ENCODE data around the gene SH3GL3. TPM values are rescaled to one million over a fixed set of nuclear protein-coding genes. Genes with fewer than 3 reads are reported as not detected.

The SH3GL3 gene
- total RNA-seq, 1 experiment from 2014 or later, result not detected

DNA sequence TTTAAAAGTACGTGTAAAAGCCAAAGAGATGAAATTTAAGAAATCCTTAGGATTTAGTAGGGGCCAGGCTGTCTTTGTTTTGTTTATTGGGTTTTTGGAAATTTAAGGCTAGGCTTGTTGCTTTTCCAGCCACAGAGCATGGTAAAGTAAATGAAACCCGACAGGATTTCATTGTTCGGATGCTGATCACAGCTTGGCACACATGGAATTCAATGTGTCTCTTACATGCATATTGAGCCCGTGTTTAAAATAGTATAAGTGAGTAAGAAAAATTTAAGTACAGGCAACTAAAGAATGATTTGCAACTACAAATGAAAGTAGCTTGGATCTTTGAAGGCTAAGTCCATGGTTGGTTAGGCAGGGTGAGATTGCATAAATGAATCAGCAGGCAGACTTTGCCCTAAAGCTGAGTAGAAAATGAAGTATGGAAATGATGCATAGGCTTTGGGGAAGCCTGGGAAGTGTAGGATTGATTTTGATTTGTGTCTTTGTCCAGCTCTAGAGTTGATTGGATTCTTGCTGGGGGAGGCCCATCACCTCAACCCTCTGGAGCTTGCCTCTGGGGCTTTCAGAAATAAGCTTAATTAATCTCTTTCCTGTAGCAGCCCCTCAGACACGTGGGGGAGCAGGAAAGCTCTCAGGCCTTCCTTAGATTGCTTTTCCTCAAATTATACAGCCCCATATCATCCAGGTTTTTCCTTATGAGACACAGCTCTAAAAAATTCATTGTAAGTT, 138.6 kb downstream of the SH3GL3 start:
- no peak for DNase-seq
- Histone ChIP-seq H3K36me3 (no peaks in the 10 kb centered on the region), H3K27ac (no peak overlapping the region), H3K9me3 (replicated peaks) (no peaks in the 10 kb centered on the region), H3K4me3 (no peak overlapping the region), H3K27me3 (no peaks in the 10 kb centered on the region), H3K4me1 (no peaks in the 10 kb centered on the region)

DNA sequence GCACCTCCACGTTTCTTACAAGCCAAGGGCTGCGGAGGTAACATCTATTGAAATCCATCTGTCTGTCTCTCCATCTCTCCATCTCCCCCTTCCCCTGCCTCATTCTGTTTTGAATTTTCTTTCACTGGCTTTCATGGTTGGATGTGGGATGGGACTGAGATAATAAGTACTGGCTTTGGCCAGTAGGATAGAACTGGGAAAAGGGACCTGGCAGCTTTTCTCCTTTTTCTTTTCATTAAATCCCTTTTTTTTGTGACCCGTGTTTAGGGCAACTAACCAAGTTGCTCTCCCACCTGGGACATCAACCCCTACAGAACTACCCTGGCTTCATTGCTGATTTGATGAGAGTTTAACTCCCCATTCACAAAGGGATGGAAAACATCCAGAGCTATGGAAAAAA, 139.9 kb downstream of the SH3GL3 start:
- H3K4me3 ChIP-seq, result no peak overlapping the region
- no peak overlapping the region for H3K27ac ChIP-seq
- no peaks in the 10 kb centered on the region for H3K36me3 ChIP-seq
- no peaks in the 10 kb centered on the region for H3K4me1 ChIP-seq
- no peak for DNase-seq
- H3K9me3 ChIP-seq (replicated peaks), result no peaks in the 10 kb centered on the region
- H3K27me3 ChIP-seq, result no peaks in the 10 kb centered on the region

DNA sequence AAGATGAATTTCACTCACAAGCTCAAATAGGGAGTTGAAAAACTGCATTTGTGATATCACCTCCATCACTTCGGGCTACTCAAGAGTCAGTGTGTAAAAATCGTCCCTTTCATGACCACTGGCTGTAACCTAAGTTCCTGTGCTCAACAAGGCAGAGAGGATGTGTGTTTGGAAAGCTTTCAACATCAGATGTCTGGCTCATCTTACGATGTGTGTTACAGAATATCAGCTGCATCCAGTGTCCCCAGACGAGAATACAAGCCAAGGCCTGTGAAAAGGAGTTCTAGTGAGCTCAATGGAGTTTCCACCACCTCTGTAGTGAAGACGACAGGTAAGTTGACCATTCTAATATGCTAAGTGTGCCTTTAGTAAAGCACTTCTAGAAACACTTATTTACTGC, 141.3 kb downstream of the SH3GL3 start:
- no peaks in the 10 kb centered on the region for H3K4me1 ChIP-seq
- no peaks in the 10 kb centered on the region for H3K36me3 ChIP-seq
- no peak for DNase-seq
- H3K4me3 ChIP-seq, result no peak overlapping the region
- no peaks in the 10 kb centered on the region for H3K27me3 ChIP-seq
- H3K9me3 ChIP-seq (replicated peaks), result no peaks in the 10 kb centered on the region
- H3K27ac ChIP-seq, result no peak overlapping the region

DNA sequence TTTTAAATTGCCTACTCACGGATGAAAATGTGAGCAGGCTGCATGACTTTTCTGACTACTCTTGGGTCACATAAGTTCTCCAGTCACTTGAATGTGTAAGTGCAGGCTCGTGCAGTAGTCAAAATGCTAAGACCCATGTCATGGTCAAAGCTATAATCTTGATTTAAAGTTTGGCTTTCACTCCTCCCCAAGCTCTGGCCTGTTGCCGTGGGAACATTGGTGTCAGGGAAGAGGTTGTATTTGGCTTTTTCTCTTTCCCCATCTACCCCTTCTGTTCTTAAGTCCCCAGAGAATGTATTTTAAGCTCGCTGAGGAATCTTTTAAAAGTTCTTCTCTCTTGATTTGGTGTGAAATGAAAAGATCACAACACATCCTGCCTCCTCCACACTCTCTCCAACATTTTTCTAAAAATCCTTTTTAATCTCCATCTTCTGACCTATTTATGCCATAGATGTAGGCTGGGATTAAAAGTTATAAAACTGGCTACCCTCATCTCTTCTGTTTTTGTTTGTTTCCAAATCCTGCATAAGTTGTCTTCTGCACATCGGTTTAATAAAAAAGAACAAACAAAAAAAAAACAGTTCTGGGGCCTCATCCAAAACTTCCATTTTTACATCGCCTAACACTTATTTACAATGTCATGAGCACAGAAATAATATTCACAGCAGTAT, 145.4 kb downstream of the SH3GL3 start:
- no peaks in the 10 kb centered on the region for H3K36me3 ChIP-seq
- no peak for DNase-seq
- no peak overlapping the region for H3K27ac ChIP-seq
- H3K9me3 ChIP-seq (replicated peaks), result no peaks in the 10 kb centered on the region
- H3K27me3 ChIP-seq, result no peaks in the 10 kb centered on the region
- no peaks in the 10 kb centered on the region for H3K4me1 ChIP-seq
- H3K4me3 ChIP-seq, result no peak overlapping the region

GRCh38 chr15:83595191-83595590, 148.1 kb downstream of the SH3GL3 start:
- H3K4me1 ChIP-seq, result no peaks in the 10 kb centered on the region
- H3K36me3 ChIP-seq, result no peaks in the 10 kb centered on the region
- no peak overlapping the region for H3K27ac ChIP-seq
- H3K4me3 ChIP-seq, result no peak overlapping the region
- H3K9me3 ChIP-seq (replicated peaks), result no peaks in the 10 kb centered on the region; the same call in 1 of the 2 replicates
- H3K27me3 ChIP-seq, result no peaks in the 10 kb centered on the region
- no peak for DNase-seq

GRCh38 chr15:83598031-83598430, 150.9 kb downstream of the SH3GL3 start:
- no peaks in the 10 kb centered on the region; the same call in 1 of the 2 replicates for H3K9me3 ChIP-seq (replicated peaks)

GRCh38 chr15:83602021-83602420, 154.9 kb downstream of the SH3GL3 start:
- no peak overlapping the region for H3K27ac ChIP-seq
- no peaks in the 10 kb centered on the region for H3K27me3 ChIP-seq
- no peaks in the 10 kb centered on the region for H3K36me3 ChIP-seq
- no peak for DNase-seq
- H3K4me1 ChIP-seq, result no peaks in the 10 kb centered on the region
- H3K9me3 ChIP-seq (replicated peaks), result no peaks in the 10 kb centered on the region; the same call in 1 of the 2 replicates
- no peak overlapping the region for H3K4me3 ChIP-seq

More at GRCh38 chr15:83598031-83598430, 150.9 kb downstream of the SH3GL3 start:
- Histone ChIP-seq H3K4me1 (no peaks in the 10 kb centered on the region), H3K27ac (no peak overlapping the region), H3K4me3 (no peak overlapping the region), H3K27me3 (no peaks in the 10 kb centered on the region), H3K36me3 (no peaks in the 10 kb centered on the region)
- DNase-seq, result no peak

DNA sequence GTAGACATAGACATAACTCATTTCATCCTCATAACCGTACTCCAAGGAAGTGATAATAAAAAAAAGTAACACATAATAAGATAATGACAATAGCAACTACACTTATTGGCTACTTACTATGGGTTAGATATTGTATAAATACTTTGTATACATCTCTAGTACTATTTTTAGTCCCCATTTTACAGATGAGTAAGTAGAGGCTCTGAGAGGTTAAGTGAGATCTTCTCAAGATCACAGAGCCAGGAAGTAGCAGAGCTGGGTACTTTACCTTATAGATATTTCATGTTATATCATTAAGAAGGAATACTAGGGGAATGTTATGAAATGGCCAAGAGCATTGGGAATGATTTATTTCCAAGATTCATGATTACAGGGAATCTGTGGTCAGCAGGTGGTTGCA, 157.4 kb downstream of the SH3GL3 start:
- no peak for DNase-seq
- H3K9me3 ChIP-seq (replicated peaks), result no peaks in the 10 kb centered on the region; the same call in 1 of the 2 replicates
- H3K4me1 ChIP-seq, result no peaks in the 10 kb centered on the region
- no peak overlapping the region for H3K4me3 ChIP-seq
- no peaks in the 10 kb centered on the region for H3K36me3 ChIP-seq
- H3K27me3 ChIP-seq, result no peaks in the 10 kb centered on the region
- no peak overlapping the region for H3K27ac ChIP-seq

DNA sequence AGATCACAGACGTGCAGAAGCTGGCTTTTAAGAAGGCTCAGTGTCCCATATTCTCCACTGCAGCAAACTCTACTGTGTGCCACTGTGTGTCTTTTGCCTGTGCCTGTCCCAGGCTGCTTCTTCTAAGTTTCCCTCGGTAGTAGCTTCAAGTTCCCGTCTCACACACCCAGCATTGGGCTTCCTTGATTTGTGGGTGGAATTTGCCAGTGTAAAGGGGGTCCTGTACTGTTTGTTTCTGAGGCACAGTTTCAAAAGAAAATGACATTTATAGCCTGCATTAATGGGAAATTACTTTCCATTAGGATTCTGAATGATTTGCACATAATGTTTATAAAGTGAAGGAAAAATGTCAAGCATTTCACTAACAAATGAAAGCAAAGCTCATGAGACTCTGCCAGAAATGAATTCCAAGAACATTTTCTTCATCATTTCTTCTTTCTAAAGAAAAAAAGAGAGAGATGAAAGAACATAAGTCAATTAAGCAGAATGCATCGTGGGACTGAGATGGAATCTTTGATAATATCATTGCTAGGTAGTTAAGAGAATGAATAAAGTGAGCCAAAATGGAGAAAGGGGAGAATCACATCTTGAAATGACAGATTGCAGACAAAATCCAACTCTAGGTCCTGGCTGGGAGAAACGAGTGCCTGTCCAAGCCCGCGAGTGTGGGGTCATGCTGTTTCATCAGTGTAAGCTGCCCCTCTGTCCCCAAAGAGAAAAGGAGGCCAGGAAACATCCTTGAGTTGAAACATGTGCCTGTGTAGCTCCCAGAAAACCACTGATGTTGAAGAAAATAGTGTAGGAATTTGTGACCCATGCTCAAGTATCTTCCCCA, 158.2 kb downstream of the SH3GL3 start:
- H3K36me3 ChIP-seq, result no peaks in the 10 kb centered on the region
- H3K27ac ChIP-seq, result no peak overlapping the region
- H3K27me3 ChIP-seq, result no peaks in the 10 kb centered on the region
- H3K4me3 ChIP-seq, result no peak overlapping the region
- DNase-seq, result no peak
- no peaks in the 10 kb centered on the region for H3K4me1 ChIP-seq
- H3K9me3 ChIP-seq (replicated peaks), result no peaks in the 10 kb centered on the region; the same call in 1 of the 2 replicates

- DNase-seq, result no peak
- no peak overlapping the region for H3K27ac ChIP-seq
- no peaks in the 10 kb centered on the region for H3K9me3 ChIP-seq (replicated peaks)
- no peaks in the 10 kb centered on the region for H3K4me1 ChIP-seq
- H3K36me3 ChIP-seq, result no peaks in the 10 kb centered on the region
- no peak overlapping the region for H3K4me3 ChIP-seq
- no peaks in the 10 kb centered on the region for H3K27me3 ChIP-seq
Measured at GRCh38 chr15:83610132-83610531, 163.0 kb downstream of the SH3GL3 start.

DNA sequence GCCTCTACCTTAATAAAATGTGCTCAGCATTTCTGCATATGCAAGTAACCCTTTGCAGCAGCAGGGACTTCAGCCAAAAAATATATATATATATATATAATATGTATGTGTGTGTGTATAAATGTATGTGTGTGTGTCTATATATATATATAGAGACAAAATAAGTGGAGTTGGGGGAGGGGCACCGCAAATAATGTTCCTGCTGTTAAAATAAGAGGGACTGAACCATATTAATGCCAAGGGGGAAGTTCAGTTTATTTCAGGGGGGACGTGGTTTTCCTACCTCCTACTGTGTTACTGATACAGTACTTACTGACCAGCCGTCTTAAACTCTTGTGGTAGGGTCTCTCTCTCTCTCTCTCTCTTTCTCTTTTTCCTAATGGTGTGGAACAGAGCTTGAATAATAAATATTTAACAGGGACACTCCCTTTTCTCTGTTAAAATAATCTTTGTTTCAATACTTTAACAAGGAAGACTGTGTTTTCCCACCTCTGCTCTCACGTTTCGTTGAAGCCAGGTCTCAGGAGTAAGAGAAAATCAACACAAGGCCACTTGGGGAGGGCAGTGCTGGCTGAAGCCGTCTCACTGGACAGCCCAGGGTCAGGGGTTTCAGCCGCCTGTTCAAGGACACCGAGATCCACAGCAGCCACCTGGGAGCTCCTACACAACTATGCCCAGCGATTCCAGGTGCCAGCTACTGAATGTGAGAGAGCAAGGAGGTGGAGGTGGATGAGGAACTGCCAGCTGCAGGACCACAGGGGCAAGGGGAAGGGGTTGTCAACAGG, 164.0 kb downstream of the SH3GL3 start:
- H3K9me3 ChIP-seq (replicated peaks), result no peaks in the 10 kb centered on the region
- H3K27ac ChIP-seq, result no peak overlapping the region
- H3K4me3 ChIP-seq, result no peak overlapping the region
- DNase-seq, result no peak
- no peaks in the 10 kb centered on the region for H3K36me3 ChIP-seq
- H3K4me1 ChIP-seq, result no peaks in the 10 kb centered on the region
- H3K27me3 ChIP-seq, result no peaks in the 10 kb centered on the region

DNA sequence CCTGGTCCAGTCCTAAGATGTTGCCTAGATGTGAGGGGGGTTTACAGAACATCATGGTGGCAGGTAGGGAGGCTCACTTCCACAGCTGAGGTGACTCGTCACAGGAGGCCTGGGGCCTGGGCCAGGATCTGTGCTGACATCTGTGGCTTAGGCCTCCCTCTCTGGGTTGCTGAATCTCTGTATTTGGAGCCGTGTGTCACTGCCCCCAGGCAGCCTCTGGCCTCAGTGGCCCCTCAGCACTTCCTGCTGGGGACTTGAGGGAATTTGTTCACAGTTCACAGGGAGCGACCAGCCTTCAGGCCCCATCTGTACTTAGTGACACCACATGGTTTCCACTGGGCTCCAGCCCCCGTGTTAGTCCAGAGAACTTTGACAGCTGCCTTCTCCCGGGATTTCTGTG, 165.1 kb downstream of the SH3GL3 start:
- Histone ChIP-seq H3K27ac (no peak overlapping the region), H3K4me1 (no peaks in the 10 kb centered on the region), H3K4me3 (no peak overlapping the region), H3K27me3 (no peaks in the 10 kb centered on the region), H3K9me3 (replicated peaks) (no peaks in the 10 kb centered on the region), H3K36me3 (no peaks in the 10 kb centered on the region)
- no peak for DNase-seq

GRCh38 chr15:83612898-83613635, 165.9 kb downstream of the SH3GL3 start:
- DNase-seq, result no peak

DNA sequence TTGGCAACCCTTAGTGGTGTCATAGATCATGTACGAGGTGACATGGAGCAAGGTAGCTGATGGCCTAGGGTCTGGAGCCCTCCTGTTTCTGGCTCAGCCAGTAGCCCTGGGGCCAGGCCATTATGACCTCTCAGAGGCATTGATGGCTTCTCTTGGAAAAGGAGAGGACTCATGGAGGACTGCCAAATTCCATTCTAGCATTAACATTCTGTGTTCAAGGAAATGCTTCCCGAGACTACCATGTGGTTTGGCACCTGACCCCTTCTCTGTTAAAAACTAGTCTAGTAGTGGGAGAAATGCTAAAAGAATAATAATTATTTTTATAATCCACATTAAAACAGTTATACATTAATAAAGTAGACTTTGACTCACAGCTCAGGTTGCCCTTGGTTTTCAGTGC, 166.6 kb downstream of the SH3GL3 start:
- no peak for DNase-seq
- Histone ChIP-seq H3K4me3 (no peak overlapping the region), H3K9me3 (replicated peaks) (no peaks in the 10 kb centered on the region), H3K36me3 (no peaks in the 10 kb centered on the region), H3K27me3 (no peaks in the 10 kb centered on the region), H3K4me1 (no peaks in the 10 kb centered on the region), H3K27ac (no peak overlapping the region)

More at GRCh38 chr15:83612898-83613635, 165.9 kb downstream of the SH3GL3 start:
- no peaks in the 10 kb centered on the region for H3K9me3 ChIP-seq (replicated peaks)
- no peak overlapping the region for H3K27ac ChIP-seq
- no peaks in the 10 kb centered on the region for H3K36me3 ChIP-seq
- H3K4me3 ChIP-seq, result no peak overlapping the region
- H3K27me3 ChIP-seq, result no peaks in the 10 kb centered on the region
- no peaks in the 10 kb centered on the region for H3K4me1 ChIP-seq

Data from SJCRH30 (cell line).